NCI-H187 treated with DMSO at 0.1 percent for 48 hours (cell line): Measurements from ENCODE around the gene GRIN1.
A peak's percentile ranks its signal among the peaks of the same experiment; 100 is the strongest.

Experiments
- DNase-seq: peaks from one replicate; lab custom pipeline; 2025; lab: John Stamatoyannopoulos, UW

The GRIN1 gene

GRCh38 chr9:137193771-137194170 lies 54.8 kb downstream of the GRIN1 start:
- DNase-seq = no peak

GRCh38 chr9:137194388-137194787 lies 55.4 kb downstream of the GRIN1 start:
- no peak for DNase-seq

GRCh38 chr9:137194909-137195308 lies 56.0 kb downstream of the GRIN1 start:
- no peak for DNase-seq

- peak; percentile 62 for DNase-seq
Measured at GRCh38 chr9:137195525-137196220, 56.7 kb downstream of the GRIN1 start.

- no peak for DNase-seq
Measured at GRCh38 chr9:137198051-137198901, 59.3 kb downstream of the GRIN1 start.

- DNase-seq = no peak
Measured at GRCh38 chr9:137198902-137199283, 59.9 kb downstream of the GRIN1 start.

- DNase-seq = no peak
Measured at GRCh38 chr9:137199411-137200121, 60.6 kb downstream of the GRIN1 start.

- DNase-seq = peak; percentile 82
Measured at GRCh38 chr9:137200311-137201204, 61.6 kb downstream of the GRIN1 start, which contains the start of gene TPRN. Gene TPRN (minus strand): TSS chr9:137200741. CDS start chr9:137200711, 30 bp downstream.

GRCh38 chr9:137201205-137201868 lies 62.4 kb downstream of the GRIN1 start:
- DNase-seq = no peak

GRCh38 chr9:137202966-137203365 lies 64.0 kb downstream of the GRIN1 start:
- DNase-seq = no peak

DNA sequence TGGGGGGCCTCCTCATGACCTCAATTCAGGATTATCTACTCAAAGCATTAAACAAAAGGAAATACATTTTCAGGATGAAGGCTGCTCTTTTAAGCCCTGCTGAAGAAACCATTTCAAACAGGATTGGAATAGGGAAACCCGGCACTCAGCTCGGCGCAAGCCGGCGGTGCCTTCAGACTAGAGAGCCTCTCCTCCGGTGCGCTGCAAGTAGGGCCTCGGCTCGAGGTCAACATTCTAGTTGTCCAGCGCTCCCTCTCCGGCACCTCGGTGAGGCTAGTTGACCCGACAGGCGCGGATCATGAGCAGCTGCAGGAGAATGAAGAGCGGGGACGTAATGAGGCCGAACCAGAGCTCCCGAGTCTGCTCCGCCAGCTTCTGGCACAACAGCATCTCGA lies 65.8 kb downstream of the GRIN1 start:
- no peak for DNase-seq

DNA sequence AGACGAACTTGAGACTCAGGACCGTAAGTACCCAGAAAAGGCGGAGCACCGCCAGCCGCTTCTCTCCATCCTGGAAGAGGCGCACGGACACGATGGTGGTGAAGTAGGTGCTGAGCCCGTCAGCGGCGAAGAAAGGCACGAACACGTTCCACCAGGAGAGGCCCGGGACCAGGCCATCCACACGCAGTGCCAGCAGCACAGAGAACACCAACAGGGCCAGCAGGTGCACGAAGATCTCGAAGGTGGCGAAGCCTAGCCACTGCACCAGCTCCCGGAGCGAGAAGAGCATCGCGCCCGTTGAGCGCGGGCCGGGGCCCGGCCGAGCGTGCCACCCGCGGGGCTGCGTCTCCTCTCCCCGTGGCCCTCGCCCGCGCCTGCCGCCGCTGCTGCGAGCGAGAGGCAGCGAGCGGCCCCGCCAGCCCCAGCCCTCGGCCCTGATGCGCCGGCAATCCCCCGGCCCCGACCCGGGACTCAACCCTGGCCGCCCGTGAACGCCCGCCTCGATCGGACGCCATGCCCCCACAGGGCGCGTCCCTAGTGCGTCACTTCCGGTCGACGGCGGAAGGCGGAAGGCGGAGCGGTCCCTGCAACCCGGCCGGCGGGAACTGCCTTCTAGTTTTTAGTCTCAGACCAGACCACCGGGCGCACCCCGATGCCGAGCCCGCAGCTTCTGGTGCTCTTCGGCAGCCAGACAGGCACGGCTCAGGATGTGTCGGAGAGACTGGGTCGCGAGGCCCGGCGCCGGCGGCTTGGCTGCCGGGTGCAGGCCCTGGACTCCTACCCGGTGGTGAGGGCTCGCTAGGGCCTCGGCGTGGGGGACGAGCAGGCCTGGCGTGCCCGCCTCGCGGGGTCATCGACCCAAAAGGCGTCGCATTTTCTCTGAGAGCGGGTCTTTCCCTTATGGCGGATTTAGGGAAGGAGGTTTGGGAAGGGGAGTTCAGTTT lies 66.4 kb downstream of the GRIN1 start, which contains the start of the genes NDOR1 and TMEM203:
TSS of gene NDOR1 (plus strand) at position 575 of the 944 bp plus-strand sequence. CDS start at position 653, 78 bp downstream.
TSS of gene TMEM203 (minus strand) at position 523 of the 944 bp plus-strand sequence. CDS start at position 289, 234 bp downstream.
- DNase-seq = no peak

- no peak for DNase-seq
Measured at GRCh38 chr9:137206602-137207001, 67.6 kb downstream of the GRIN1 start.

- no peak for DNase-seq
Measured at GRCh38 chr9:137211532-137211931, 72.6 kb downstream of the GRIN1 start.

- no peak for DNase-seq
Measured at GRCh38 chr9:137212520-137212919, 73.6 kb downstream of the GRIN1 start.

- no peak for DNase-seq
Measured at GRCh38 chr9:137213160-137214060, 74.5 kb downstream of the GRIN1 start.

- no peak for DNase-seq
Measured at GRCh38 chr9:137214620-137215019, 75.7 kb downstream of the GRIN1 start.

- no peak for DNase-seq
Measured at GRCh38 chr9:137215196-137215986, 76.4 kb downstream of the GRIN1 start.
